GM19023 (cell line): ENCODE results near the gene ZIC5.

Source experiments
- ATAC-seq: cut with Tn5 transposase; IDR thresholded peaks from one replicate; pipeline ENCODE4 v1.9.1; 2021; ENCODE audit warnings: mild to moderate bottlenecking, moderate library complexity; ENCODE audit not compliant: unreplicated experiment

The ZIC5 gene

DNA sequence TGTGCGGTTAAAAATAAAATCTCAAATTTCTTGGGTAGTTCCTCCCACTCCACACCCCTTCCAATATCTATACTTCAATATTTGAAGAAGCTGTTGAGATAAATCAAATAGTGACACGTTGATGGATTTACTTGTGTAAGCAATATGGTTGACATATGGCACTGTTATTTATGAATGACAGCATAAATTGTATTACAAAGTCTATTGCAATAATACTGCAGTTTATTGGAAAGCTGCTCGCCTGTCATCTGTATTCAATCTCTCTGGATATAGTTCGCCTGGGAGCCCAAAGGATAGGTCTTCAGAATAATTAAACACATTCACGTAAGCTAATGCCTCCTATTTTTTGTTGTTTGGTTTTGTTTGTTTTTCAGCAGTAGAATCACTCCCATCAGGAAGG lies 5.0 kb upstream of the ZIC5 start:
- ATAC-seq: no peak

DNA sequence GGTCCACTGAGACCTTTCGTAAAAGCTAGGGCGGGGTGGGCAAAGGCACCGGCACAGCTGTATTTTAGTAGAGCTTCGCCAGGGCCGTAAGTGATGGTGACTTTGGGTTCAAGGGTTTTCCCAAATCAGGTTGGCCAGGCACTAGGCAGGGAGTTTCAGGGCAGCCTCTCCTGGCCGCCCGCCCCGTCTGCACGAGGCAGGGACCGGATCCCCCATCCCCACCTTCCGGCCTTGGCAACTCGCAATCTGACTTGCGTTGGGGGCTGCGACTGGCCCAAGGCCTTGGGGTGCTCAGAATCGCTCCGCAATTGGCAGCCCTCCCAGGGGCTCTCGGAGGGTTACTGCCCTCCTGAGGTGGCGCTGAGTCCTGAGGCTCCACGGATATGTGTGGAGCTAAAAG lies 4.1 kb upstream of the ZIC5 start:
- ATAC-seq: no peak

GRCh38 chr13:99974939-99975561 lies 3.5 kb upstream of the ZIC5 start:
- no peak for ATAC-seq

DNA sequence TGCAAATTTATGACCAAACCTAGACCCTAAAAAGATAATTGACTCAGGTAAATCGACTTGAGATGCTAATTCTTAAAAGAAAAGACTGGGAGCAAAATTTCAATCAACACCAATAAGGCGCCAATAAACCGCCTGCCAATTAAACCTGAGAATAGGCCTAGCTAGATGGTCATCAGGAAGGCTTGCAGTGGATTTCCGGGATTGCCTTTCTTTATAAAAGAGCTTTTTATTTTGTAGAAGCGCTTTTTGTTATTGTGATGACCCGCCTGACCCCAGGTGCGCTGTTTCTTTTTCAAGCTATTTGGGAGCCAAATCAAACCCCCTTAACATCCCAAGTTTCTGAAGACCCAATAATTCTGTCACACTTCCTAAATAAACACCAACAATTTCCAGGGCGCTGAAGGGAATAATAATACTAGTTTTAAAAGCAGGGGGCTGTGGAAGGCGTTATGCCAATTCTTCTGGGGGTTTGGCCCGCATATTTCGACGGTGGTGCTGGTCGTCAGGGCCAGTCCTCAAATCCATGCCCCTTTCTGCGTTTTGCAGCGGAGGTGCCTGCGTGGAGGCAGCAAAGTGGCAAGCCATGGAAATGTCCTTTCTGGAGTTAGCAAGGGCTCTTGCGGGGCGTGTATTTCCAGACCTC lies 2.9 kb upstream of the ZIC5 start:
- ATAC-seq: no peak

- ATAC-seq: no peak
Measured at GRCh38 chr13:99973808-99974185, 2.2 kb upstream of the ZIC5 start.

DNA sequence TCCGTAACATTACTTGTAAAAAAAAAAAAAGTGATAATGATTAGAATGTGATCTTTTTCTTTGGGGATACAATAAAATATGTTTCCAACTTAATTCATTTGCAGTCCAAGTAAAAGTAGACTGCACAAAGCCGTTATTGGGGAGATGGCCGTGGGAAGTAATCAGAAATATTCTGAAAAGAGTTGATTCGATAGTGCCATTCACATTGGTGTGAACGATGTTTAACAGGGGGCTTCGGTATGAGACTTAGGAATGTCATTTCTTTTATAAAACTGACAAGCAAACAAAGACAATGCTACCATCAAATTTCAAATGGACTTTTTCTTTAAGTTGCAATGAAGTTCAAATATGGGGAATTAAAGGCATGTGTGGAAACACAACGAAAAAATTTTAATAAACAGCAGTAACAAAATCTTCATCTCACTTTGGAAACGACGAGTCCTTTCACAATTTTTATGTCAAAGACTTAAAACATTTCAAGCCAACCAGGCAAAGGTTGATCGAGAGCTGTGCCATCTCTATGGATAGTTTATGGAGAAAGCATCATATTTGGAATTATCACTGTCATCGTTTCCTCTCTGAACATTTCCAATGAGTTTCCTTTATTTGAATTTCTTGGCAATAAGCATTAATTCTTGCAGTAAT lies 1.7 kb upstream of the ZIC5 start:
- no peak for ATAC-seq

DNA sequence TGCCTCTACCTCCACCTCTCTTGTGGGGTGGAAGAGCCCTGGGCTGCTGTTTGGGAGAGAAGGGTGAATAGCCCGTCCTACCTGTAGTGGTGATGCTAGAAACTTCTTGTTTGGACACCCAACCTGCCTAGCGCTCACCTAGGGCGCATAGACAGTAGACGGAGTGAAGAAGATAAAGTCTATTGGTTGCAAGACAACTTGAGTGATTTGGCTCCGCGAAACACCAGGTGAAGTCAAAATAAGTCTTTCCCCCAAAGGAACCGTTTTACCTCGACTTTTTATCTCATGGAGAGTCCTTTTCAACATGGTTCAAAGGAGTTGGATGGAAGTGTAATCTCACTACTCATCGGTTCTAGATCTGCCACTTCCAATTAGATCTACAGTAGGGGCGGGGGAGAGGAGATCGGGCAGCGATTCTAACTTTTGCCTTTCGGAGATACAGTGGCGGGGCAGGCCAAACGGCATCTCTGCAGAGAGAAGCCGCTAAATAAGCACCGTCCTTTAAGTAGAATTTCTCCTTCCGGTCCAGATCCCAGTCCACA lies 694 bp upstream of the ZIC5 start:
- no peak for ATAC-seq

GRCh38 chr13:99970651-99971575 lies 654 bp downstream of the ZIC5 start:
- no peak for ATAC-seq

GRCh38 chr13:99969919-99970650 lies 1.5 kb downstream of the ZIC5 start:
- ATAC-seq: no peak

DNA sequence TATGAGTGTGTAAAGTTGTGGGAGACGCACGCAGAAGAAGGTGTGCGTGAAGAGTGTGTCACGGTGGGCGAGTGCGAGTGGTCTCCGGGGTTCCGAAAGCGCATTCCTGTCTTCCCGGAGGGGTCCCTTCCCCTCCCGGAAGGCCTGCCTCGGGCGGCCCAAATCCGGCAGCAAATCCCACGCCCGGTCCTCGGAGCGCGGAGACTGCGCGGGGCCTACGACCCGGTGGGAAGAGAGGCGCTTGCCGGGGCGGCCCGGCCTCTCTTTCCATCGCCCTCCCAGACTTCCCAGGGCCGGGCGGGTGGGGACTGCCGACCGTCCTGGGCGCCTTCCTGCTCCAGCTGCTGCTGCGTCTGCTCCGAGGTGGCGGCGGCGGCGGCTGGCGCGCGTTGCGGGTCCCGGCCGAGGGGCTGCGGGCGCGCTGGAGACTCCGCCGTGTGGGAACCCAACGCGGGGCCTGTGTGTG lies 2.1 kb downstream of the ZIC5 start:
- ATAC-seq: no peak

GRCh38 chr13:99968521-99969452 lies 2.8 kb downstream of the ZIC5 start:
- no peak for ATAC-seq

DNA sequence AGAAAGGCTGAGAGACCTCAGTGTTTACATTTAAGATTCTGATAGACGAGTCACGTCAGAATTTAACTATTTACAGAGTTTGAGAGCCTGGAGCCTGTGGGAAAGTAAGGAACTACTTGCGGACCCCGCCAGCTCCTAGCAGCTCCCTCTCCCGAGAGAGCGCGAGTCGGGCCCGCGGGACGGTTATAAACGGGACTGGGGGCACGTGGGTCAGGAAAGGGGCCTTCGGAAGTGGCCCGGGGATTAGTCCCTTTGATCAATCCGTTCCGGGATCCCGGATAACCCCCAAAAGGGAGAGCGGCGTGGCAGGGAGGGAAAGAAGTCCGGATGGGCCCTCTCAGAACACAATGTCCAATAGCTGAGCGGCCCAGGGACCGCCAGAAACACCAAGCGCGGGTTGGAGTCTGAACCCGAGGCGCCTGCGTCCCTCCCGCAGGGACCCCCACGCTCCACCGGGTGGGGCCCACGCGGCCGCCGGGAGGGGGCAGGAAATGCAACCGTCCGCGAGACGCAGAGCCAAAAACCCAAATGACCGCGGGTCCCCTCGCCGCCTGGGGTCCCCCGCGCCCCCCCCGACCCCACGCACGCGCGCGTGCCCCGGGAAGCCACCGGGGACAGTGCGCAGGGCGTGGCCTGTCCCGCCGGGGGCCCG lies 3.6 kb downstream of the ZIC5 start:
- ATAC-seq: no peak

- no peak for ATAC-seq
Measured at GRCh38 chr13:99967498-99967868, 4.1 kb downstream of the ZIC5 start.

GRCh38 chr13:99966064-99966805 lies 5.3 kb downstream of the ZIC5 start:
- no peak for ATAC-seq

DNA sequence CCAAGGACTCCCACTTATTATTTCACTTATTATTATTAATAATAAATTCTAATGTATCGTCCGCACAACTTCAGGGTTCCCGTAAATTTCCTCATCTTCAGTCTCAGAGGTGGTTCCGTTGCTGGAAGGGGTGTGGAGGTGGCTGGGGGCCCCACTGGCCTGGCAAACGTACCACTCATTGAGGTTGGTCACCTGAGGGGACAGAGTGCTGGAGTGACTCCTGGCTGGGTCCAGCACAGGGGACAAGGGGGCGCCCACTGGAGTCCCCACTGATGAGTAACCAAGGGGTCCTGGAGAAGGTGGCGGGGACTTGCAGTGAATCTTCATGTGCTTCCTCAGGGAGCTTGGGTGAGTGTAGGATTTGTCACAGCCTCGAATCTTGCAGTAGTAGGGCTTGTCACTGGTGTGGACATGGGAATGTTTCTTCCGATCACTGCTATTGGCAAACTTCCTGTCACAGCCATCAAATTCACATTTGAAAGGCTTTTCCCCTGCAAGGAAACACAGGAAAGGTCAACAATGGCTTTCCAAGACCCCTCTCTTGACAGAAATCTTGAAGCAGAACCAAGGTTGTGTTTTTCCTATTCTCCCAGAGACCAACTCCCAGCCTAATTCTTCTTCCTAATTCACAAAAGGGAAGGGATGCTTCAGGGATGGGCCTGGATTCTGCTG lies 6.1 kb downstream of the ZIC5 start:
- no peak for ATAC-seq

DNA sequence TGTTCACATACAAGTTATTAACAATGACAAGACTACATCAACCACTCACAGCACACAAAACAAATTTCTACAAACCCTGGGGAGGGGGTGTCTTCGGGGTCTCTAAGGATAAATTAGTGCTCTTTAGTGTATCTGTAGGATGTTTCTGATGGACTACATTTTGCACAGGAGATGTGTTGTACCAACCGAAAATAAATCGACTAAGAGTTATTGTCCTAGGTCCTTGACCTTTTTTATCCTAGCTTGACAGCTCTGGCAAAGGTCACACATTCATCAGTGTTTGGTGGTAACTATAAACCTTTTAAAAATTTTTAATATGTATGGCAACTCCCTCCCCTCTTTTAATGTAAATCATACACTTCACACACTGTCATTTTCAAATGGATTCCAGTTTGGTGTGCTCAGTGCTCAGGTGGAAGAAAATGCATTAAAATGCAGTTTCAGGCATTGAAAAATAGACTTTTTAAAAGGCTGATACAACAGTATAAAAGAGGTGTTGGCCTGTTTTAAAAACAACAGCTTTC lies 7.7 kb downstream of the ZIC5 start:
- no peak for ATAC-seq

DNA sequence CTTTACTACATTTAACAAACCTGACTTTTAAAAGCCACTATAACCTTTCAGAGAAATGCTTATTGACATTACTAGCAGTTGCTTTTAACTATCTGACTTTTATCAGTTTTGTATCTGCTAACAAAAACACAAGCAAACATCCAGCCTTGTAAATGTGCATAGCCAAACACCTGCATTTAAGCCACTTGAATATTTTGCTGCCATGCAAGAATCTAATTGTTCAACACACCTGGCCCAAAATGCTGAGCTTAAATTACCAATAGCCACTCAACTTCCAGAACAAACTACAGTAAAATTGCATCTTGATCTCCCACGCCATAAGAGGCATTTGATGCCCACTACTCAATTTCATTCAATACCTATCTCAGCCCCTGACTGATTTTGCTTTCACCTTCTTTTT lies 9.3 kb downstream of the ZIC5 start:
- no peak for ATAC-seq
